ENCODE results near the gene WNT4. TPM values are rescaled to one million over a fixed set of nuclear protein-coding genes. Genes with fewer than 3 reads are reported as not detected.

WNT4 gene
- total RNA-seq, 6 donors from 2014 or later, result 1.0 to 3.2 (median 2.0) TPM

DNA sequence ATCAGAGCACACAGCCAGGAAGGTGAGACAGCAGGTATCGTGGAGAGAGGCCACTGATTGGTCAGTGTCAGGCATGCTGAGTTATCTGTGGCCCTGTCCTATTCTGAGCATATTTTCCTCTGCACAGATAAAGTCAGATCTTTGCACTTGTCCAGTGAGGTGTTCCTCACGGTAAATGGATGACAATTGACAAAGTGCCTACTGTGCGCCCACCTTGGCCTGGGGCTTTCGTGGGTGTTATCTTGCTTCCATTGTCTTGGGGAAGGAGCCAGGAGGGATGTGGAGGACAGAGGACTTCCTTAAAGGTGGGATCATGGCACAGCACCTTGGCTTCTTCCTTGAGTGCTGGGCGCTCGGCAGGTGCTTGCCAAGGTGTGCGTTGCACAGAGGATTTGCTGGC, 46.0 kb upstream of the WNT4 start:
- DNase-seq (peak in 1 of 2 donors; percentile 20), ATAC-seq (ENCODE audit: low FRiP score in 2 of 2) (no peak)
- H3K9me3 ChIP-seq, result no peaks in the 10 kb centered on the region
- TF ChIP-seq, protein P1, sequence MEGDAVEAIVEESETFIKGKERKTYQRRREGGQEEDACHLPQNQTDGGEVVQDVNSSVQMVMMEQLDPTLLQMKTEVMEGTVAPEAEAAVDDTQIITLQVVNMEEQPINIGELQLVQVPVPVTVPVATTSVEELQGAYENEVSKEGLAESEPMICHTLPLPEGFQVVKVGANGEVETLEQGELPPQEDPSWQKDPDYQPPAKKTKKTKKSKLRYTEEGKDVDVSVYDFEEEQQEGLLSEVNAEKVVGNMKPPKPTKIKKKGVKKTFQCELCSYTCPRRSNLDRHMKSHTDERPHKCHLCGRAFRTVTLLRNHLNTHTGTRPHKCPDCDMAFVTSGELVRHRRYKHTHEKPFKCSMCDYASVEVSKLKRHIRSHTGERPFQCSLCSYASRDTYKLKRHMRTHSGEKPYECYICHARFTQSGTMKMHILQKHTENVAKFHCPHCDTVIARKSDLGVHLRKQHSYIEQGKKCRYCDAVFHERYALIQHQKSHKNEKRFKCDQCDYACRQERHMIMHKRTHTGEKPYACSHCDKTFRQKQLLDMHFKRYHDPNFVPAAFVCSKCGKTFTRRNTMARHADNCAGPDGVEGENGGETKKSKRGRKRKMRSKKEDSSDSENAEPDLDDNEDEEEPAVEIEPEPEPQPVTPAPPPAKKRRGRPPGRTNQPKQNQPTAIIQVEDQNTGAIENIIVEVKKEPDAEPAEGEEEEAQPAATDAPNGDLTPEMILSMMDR (IDR thresholded peaks at IDR 0.05), result no peak
- TF ChIP-seq POLR2A (IDR thresholded peaks at IDR 0.05) (no peak), POLR2AphosphoS5 (IDR thresholded peaks at IDR 0.05) (no peak), EP300 (IDR thresholded peaks at IDR 0.05) (no peak)
- H3K27me3 ChIP-seq, result no peaks in the 10 kb centered on the region
- no peak overlapping the region for H3K4me3 ChIP-seq
- 88 to 91% methylated on average over 6 to 7 of the region's 7 CpGs for WGBS, 2 donors
- no peaks in the 10 kb centered on the region for H3K4me1 ChIP-seq
- H3K36me3 ChIP-seq, result no peaks in the 10 kb centered on the region
- H3K27ac ChIP-seq, result no peak overlapping the region

DNA sequence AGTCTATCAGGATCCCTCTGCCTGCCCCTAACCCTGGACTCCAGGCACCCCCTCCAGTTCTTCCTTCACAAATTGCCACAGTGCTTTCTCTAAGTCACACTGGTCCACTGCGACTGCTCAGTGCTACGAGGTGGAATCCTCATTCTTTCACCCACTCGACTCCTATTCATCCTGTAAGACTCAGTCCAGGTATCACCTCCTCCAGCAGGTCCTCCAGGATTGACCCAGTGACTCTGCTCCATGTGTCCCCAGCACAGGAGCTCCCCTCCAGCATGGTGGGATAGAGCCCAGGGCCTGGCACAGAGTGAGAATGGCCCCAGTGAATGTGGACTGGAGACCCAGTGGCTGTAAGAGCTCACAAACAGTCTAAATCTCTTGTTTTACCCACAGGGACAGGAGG, 45.5 kb upstream of the WNT4 start:
- no peaks in the 10 kb centered on the region for H3K27me3 ChIP-seq
- ATAC-seq (ENCODE audit: low FRiP score in 2 of 2) (no peak), DNase-seq (no peak)
- no peak overlapping the region for H3K4me3 ChIP-seq
- 83 to 98% methylated on average over 3 of the region's 3 CpGs for WGBS, 2 donors
- no peaks in the 10 kb centered on the region for H3K4me1 ChIP-seq
- no peak for TF ChIP-seq POLR2AphosphoS5 (IDR thresholded peaks at IDR 0.05)
- TF ChIP-seq EP300 (IDR thresholded peaks at IDR 0.05), result no peak
- TF ChIP-seq POLR2A (IDR thresholded peaks at IDR 0.05), result no peak
- TF ChIP-seq, protein P1 (IDR thresholded peaks at IDR 0.05), result no peak
- no peak overlapping the region for H3K27ac ChIP-seq
- H3K36me3 ChIP-seq, result no peaks in the 10 kb centered on the region
- no peaks in the 10 kb centered on the region for H3K9me3 ChIP-seq

DNA sequence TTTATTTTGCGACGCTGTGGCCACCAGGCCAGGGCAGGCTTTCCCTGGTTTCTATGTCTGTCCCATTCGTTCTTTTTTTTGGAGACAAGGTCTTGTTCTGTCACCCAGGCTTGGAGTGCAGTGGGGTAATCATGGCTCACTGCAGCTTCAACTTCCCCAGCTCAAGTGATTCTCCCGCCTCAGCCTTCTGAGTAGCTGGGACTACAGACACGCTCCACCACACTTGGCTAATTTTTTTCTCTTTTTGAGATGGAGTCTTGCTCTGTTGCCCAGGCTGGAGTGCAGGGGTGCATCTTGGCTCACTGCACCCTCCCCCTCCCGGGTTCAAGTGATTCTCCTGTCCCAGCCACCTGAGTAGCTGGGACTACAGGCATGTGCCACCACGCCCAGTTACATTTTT, 43.4 kb upstream of the WNT4 start:
- DNase-seq (no peak), ATAC-seq (ENCODE audit: low FRiP score in 2 of 2) (no peak)
- TF ChIP-seq POLR2A (IDR thresholded peaks at IDR 0.05) (no peak), POLR2AphosphoS5 (IDR thresholded peaks at IDR 0.05) (no peak), EP300 (IDR thresholded peaks at IDR 0.05) (no peak)
- TF ChIP-seq, protein P1 (IDR thresholded peaks at IDR 0.05), result no peak
- Histone ChIP-seq H3K9me3 (no peaks in the 10 kb centered on the region), H3K4me3 (no peak overlapping the region), H3K36me3 (no peaks in the 10 kb centered on the region), H3K4me1 (no peaks in the 10 kb centered on the region), H3K27me3 (no peaks in the 10 kb centered on the region), H3K27ac (no peak overlapping the region)
- WGBS, 2 donors, result 83 to 84% methylated on average over 7 of the region's 7 CpGs

DNA sequence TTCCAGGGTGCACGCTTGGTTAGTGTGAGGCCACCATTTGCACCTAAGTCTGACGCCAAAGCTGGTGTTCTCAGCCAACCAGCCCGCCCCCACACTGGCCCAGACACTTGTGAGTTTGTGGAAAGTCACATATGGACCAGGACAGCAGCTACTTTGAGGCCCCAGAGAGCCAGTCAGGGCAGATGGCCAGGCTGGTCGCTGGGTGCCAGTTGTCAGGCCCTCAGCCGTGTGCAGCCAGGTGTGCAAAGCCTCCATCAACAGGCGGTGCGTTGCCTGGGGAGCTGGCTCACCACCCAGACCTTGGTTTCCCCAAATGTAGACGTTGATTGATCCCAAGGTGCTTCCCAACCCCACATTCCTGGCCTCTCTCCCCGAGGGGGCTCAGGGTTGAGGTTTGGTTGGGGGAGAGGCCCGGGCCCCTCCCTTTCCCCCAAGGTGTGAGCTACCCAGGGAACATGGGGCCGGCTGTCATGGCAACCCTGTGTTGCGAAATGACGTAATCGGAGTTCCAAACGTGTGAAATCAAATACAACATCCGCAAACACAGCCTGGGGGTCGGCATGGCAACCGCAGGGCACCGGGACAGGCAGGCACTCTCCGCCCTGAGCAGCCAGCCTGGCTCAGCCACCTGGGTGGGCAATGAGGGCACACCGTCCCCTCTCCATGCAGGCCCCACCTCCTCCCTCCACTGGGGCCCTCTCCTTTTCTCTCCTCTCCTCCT, 42.2 kb upstream of the WNT4 start:
- 49 to 50% methylated on average over 14 to 21 of the region's 21 CpGs for WGBS, 2 donors
- no peak overlapping the region for H3K27ac ChIP-seq
- no peaks in the 10 kb centered on the region for H3K9me3 ChIP-seq
- peak in 1 of 2 donors; percentile 72 for DNase-seq
- TF ChIP-seq POLR2AphosphoS5 (IDR thresholded peaks at IDR 0.05) (no peak), EP300 (IDR thresholded peaks at IDR 0.05) (no peak), POLR2A (IDR thresholded peaks at IDR 0.05) (no peak)
- TF ChIP-seq, protein P1 (IDR thresholded peaks at IDR 0.05), result no peak
- no peak for ATAC-seq (ENCODE audit: low FRiP score in 2 of 2)
- H3K4me3 ChIP-seq, result no peak overlapping the region
- H3K4me1 ChIP-seq, result no peaks in the 10 kb centered on the region
- no peaks in the 10 kb centered on the region for H3K36me3 ChIP-seq
- no peaks in the 10 kb centered on the region for H3K27me3 ChIP-seq

DNA sequence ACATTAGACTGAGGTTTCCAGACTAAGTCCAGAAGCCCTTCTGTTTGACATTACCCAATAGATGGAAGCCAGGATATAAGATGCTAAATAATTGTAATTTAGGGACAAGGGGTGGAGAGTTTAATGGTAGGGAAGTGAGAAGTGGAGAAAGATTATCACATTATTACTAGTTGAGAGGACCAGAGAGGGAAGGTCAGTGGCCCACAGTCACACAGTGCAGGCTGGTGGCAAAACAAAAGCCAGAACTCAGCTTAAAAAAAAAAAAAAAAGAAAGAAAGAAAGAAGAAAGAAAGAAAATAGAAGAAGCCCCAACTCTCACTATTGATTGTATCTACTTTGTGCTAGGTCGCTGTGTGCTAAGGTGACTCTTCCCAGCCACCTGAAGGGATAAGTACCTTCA, 41.6 kb upstream of the WNT4 start:
- ATAC-seq (ENCODE audit: low FRiP score in 2 of 2), result no peak
- no peak for DNase-seq
- WGBS, 2 donors, result 80 to 95% methylated on average over 1 of the region's 1 CpG
- H3K4me3 ChIP-seq, result no peak overlapping the region
- TF ChIP-seq POLR2A (IDR thresholded peaks at IDR 0.05), result no peak
- TF ChIP-seq, protein P1 (IDR thresholded peaks at IDR 0.05), result no peak
- TF ChIP-seq EP300 (IDR thresholded peaks at IDR 0.05), result no peak
- TF ChIP-seq POLR2AphosphoS5 (IDR thresholded peaks at IDR 0.05), result no peak
- no peaks in the 10 kb centered on the region for H3K9me3 ChIP-seq
- no peaks in the 10 kb centered on the region for H3K4me1 ChIP-seq
- H3K27me3 ChIP-seq, result no peaks in the 10 kb centered on the region
- no peak overlapping the region for H3K27ac ChIP-seq
- H3K36me3 ChIP-seq, result no peaks in the 10 kb centered on the region

All from upper lobe of left lung (tissue), 6 donors.